Globus pallidus (tissue), 1 donor: Measurements from ENCODE around the gene METTL8.
"Not testable (repeated sequence)": the region's sequence is repeated elsewhere in the genome, so short reads cannot be mapped to it uniquely, and the experiment has no call there.

Experiments used
- DNase-seq: peaks from one replicate; pipeline ENCODE4 v3.0.0-alpha.2; 2015; ENCODE audit warnings: low spot score

METTL8 gene

DNA sequence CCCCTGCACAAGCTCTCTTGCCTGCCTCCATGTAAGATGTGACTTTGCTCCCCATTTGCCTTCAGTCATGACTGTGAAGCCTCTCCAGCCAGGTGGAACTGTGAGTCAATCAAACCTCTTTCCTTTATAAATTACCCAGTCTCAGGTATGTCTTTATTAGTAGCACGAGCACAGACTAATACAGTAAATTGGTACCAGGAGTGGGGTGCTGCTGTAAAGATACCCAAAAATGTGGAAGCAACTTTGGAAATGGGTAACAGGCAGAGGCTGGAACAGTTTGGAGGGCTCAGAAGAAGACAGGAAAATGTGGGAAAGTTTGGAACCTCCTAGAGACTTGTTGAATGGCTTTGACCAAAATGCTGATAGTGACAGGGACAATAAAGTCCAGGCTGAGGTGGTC is 122.2 kb downstream of the METTL8 start:
- DNase-seq = not testable (repeated sequence)

- no peak for DNase-seq
Observed at GRCh38 chr2:171310889-171311288, 122.9 kb downstream of the METTL8 start.

DNA sequence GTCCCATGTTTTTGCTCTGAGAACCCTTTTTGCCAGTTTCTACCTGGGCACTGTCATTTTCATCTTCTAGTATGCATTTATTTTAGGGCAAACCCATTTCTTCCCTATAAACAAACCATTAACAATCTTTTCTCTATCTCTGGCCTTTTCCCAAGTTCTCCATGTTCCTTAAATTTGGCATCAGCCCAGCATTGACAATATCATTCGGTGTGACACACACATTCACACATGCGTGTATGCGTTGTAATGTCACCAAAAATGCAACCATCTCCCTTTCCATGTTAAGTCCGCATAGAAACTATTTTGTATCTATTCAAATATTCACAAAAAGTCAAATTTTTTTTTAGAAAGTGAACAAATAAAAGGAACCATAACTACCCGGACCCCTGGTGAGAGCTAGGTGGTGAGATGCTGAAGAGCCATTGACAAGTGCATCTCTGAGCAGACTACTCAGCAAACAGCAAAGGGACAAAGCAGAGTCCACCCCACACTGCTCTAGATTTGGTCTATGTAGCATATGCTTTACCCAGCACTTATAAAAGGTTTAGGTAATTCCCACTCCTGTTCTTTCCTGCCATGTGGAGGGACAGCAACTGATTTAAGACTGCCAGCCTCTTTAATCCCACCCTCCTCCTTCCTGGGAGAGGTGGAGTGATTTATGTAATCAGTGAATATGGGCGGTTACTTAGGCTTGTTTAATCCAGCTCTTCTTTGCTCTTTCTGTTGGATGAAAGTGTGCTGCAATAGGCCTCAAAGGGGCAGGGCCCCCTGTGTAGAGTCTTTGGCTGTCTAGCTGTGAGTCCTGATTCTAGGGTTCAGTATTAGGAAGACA is 124.1 kb downstream of the METTL8 start:
- DNase-seq = no peak

- no peak for DNase-seq
Observed at GRCh38 chr2:171308280-171309054, 125.3 kb downstream of the METTL8 start.

- DNase-seq = no peak
Observed at GRCh38 chr2:171307560-171307959, 126.2 kb downstream of the METTL8 start.

DNA sequence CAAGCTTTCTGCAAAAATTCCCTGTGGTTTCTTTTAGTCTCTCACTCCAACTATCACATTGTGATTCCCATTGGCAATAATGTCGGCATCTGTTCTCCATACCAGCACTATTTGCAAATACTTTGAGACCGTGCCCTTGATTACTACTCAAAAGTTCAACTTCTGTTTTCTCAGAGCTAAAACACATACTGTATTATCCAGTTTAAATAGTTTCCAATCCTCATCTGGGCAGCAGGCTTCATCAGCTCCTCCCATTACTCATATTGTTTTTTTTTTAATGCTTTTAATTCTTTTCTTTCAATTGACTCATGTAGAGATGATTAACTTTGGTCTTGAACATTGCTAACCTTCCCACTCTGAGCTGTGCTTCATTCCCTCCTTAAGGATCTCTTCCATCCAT is 135.8 kb downstream of the METTL8 start:
- no peak for DNase-seq

DNA sequence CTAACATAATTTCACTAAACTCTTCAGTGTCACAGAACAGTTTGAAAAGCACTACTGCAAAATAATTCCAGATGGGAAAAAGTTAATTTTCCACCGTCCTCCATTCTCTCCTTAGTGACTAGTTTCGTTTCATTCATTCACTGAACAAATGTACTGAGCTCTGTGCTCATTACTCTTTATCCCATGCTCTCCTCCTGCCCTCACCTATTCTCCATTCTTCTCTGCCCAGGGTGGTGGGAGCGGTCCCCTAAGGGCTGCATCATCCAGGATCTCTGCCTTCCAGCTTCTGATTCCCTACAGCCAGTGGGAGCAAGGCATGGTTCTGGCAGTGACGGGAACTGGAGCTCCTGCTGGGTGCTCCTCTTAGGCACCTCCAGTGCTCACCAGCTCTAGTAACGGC is 139.2 kb downstream of the METTL8 start:
- DNase-seq = no peak

DNA sequence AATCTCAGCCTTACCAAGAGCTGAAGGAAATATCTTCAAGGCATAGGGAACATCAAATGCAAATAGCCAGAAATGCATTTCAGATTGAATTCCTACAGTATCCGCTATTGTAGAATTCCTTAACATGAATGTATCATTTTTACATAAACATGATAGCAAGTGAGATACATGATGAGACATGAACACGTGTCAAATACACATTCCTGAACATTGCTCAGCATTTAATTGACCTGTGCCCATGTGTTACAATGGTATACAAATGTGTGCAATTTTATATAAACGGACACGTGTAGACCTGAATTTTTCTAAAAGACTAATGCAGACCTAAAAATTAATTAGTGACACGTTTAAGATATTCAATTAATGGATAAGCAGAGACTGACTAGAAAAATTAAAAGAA is 140.1 kb downstream of the METTL8 start:
- DNase-seq = no peak

GRCh38 chr2:171289991-171290390 is 143.8 kb downstream of the METTL8 start:
- DNase-seq = no peak

DNA sequence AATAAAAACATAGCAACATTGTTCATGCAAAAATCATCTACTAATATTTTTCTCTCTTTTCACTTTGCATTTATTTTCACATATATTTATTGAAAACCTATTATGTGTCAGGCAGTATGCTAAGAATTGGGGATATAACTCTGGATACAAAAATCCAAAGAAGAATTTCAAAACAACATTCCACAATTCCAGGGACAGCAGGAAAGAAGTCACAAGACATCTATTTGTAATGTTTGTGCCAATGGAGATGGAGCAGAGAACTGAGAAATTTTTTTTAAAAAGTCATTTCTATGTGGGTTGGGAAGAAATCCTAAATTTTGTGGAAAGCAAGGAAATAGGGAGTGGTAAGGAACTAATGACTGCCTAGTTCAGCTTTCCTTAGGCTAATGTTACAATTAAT is 144.5 kb downstream of the METTL8 start:
- no peak for DNase-seq

GRCh38 chr2:171287611-171288010 is 146.2 kb downstream of the METTL8 start:
- DNase-seq = no peak

GRCh38 chr2:171287036-171287571 is 146.7 kb downstream of the METTL8 start:
- no peak for DNase-seq

DNA sequence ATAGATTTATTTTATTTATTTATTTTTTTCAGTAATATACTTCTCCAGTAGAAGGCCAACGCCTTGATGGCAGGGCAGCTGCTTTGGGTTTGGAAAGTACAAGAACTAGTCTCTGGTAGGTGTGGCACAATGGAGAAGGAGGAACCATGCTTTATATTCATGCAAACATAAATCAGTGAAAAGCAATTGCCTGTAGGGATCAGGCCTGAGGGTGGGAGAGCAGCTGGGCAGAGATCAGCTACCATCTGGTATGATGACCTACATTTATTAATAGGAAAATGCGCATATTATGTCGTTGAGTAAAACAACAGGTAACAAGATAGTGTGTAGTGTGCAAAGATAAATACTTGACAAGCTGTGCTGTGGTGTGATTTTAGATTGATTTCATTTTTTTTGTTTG is 152.7 kb downstream of the METTL8 start:
- no peak for DNase-seq

DNA sequence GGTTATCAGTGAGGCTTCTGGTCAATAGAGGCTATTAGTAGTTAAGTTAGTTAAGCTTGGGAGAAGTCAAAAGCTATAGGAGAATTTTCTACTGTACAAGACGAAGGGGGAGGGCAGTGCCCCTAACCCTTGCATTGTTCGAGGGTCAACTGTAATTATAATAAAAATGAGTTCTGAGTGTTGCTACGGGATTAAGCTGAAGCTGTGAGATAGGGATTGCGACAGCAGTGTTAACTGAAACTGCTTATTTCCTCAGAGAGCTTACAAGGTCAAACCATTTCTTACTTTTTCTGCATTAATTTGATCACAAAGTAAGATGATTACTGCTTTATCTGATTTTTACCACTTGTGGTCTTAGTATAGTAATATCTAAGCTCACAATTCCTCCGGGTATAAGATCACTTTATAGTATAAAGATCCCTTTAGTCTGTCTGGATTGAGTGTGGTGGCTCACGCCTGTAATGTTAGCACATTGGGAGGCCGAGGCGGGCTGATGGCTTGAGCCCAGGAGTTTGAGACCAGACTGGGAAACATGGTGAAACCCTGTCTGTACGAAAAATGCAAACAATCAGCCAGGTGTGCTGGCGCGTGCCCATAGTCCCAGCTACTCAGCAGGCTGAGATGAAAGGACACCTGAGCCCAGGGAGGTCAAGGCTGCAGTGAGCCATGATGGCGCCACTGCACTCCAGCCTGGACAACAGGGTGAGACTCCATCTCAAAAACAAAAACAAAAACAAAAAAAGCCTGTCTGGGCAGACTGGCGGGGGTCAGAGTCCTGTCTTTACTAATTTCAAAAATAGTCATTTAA is 153.6 kb downstream of the METTL8 start:
- no peak for DNase-seq

DNA sequence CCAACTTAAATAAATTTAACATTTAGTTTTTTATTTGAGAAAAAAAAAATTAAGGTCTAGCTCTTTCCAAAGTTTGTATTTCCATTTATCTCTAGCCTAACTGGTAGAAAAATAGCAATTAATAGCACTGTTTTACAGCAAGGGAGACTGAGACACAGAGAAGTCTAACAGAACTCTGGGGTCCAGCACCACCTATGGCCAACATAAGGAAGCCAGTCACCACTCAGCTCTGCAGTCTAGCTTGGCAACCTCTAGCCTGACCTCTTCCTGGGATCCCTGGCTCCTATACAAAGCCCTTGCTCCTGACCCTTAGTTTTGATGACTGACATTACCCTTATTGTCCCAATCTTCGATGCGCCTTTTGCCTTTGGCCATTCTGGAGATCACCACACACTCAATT is 159.0 kb downstream of the METTL8 start:
- DNase-seq = no peak

DNA sequence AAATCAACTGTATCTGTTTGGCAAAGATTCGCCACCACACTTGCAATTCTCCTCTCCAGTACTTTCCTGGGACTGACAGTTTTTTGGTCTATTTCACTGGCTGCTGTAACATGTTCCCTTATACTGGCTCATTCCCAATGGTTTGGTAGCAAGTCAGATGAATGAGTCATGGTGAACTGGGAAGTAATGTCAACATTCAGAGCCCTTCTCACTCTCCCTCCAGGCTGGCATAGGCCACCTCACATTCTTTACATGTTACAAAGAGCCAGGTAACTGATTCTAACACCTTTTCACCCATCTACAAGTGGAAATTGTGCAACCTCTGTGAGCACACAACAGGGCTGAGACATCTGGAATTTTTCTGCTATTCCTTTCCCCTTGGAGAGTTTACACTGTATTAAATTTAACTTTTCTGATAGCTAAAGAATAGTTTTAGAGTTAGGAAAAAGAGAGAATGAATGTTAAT is 161.8 kb downstream of the METTL8 start:
- peak; percentile 10 for DNase-seq

- DNase-seq = no peak
Observed at GRCh38 chr2:171271386-171271785, 162.4 kb downstream of the METTL8 start.

- no peak for DNase-seq
Observed at GRCh38 chr2:171267855-171268629, 165.7 kb downstream of the METTL8 start.
